HEK293 (cell line): ENCODE measurements around the gene CLIC3.

Experiments
- CTCF ChIA-PET: fragments of 350-600 bp; formaldehyde crosslinking; extraction: SDS; loops from one replicate; lab custom pipeline; 2021; ENCODE audit warnings: antibody characterized with exemption; lab: Yijun Ruan, JAX
- POLR2A ChIA-PET: fragments of 300-600 bp; formaldehyde crosslinking; extraction: SDS; loops from one replicate; lab custom pipeline; 2020; ENCODE audit warnings: antibody characterized with exemption, inconsistent platforms; lab: Yijun Ruan, JAX
- H3K27ac ChIP-seq: fragments of 200-500 bp; sonication (Bioruptor generic); 2 replicates; pipeline ENCODE4 v1.5.1; 2014; ENCODE audit warnings: low read depth, low read length, control low read depth, inconsistent platforms; ENCODE audit errors: extremely low read depth
- H3K36me3 ChIP-seq, 2 experiments: fragments of 200-500 bp in 1 of 2; sonication (Bioruptor generic) in 1 of 2; 1 replicate in 1 of 2; 2 replicates in 1 of 2; pipeline ENCODE4 v1.5.1; 2014 to 2017; ENCODE audit warnings: inconsistent platforms in 2 of 2, low read length in 2 of 2; ENCODE audit not compliant: control insufficient read depth in 2 of 2, insufficient read depth in 1 of 2
- H3K4me1 ChIP-seq: fragments of 200-500 bp; sonication (Bioruptor generic); 2 replicates; pipeline ENCODE4 v1.5.1; 2014; ENCODE audit warnings: mild to moderate bottlenecking, low read length, inconsistent platforms; ENCODE audit not compliant: control insufficient read depth, insufficient read depth
- H3K4me3 ChIP-seq: 2 replicates; pipeline ENCODE4 v1.5.1; 2011; ENCODE audit warnings: low read depth, mild to moderate bottlenecking, control low read depth, low read length, moderate library complexity
- H3K9me3 ChIP-seq: fragments of 200-500 bp; sonication (Bioruptor generic); 2 replicates; pipeline ENCODE4 v1.5.1; 2014; ENCODE audit warnings: low read depth, low read length, inconsistent platforms; ENCODE audit not compliant: control insufficient read depth, insufficient read depth
- GLIS1 ChIP-seq: fragments of 450-650 bp; formaldehyde crosslinking; IDR thresholded peaks from 2 replicates; pipeline ENCODE4 v1.5.1; 2016; ENCODE audit warnings: missing biosample characterization, missing genetic modification characterization
- KLF16 ChIP-seq: fragments of 450-650 bp; formaldehyde crosslinking; IDR thresholded peaks from 2 replicates; pipeline ENCODE4 v1.5.1; 2017; ENCODE audit warnings: missing biosample characterization, missing genetic modification characterization
- KLF8 ChIP-seq: fragments of 450-650 bp; formaldehyde crosslinking; IDR thresholded peaks from 2 replicates; pipeline ENCODE4 v1.5.1; 2016; ENCODE audit warnings: missing biosample characterization, missing genetic modification characterization
- PATZ1 ChIP-seq: fragments of 450-650 bp; formaldehyde crosslinking; IDR thresholded peaks from 2 replicates; pipeline ENCODE4 v1.5.1; 2016; ENCODE audit warnings: missing biosample characterization, missing genetic modification characterization
- PRDM1 ChIP-seq: fragments of 450-650 bp; formaldehyde crosslinking; IDR thresholded peaks from 2 replicates; pipeline ENCODE4; 2016; ENCODE audit warnings: missing biosample characterization, missing genetic modification characterization
- PRDM6 ChIP-seq: fragments of 450-650 bp; formaldehyde crosslinking; IDR thresholded peaks from 2 replicates; pipeline ENCODE4 v1.5.1; 2017; ENCODE audit warnings: missing biosample characterization, missing genetic modification characterization
- REPIN1 ChIP-seq: fragments of 450-650 bp; formaldehyde crosslinking; IDR thresholded peaks from 2 replicates; pipeline ENCODE4 v1.5.1; 2017; ENCODE audit warnings: missing biosample characterization, missing genetic modification characterization, low read depth
- SP3 ChIP-seq: fragments of 450-650 bp; formaldehyde crosslinking; IDR thresholded peaks from 2 replicates; pipeline ENCODE4 v1.5.1; 2016; ENCODE audit warnings: missing biosample characterization, missing genetic modification characterization
- ZBTB10 ChIP-seq: fragments of 450-650 bp; formaldehyde crosslinking; IDR thresholded peaks from 2 replicates; pipeline ENCODE4 v1.5.1; 2016; ENCODE audit warnings: missing biosample characterization, missing genetic modification characterization
- ZBTB21 ChIP-seq: fragments of 450-650 bp; formaldehyde crosslinking; IDR thresholded peaks from 2 replicates; pipeline ENCODE4 v1.5.1; 2017; ENCODE audit warnings: missing biosample characterization, missing genetic modification characterization
- ZBTB48 ChIP-seq: fragments of 450-650 bp; formaldehyde crosslinking; IDR thresholded peaks from 2 replicates; pipeline ENCODE4 v1.5.1; 2016; ENCODE audit warnings: missing biosample characterization, missing genetic modification characterization
- ZBTB8A ChIP-seq: fragments of 450-650 bp; formaldehyde crosslinking; IDR thresholded peaks from 2 replicates; pipeline ENCODE4 v1.5.1; 2016; ENCODE audit warnings: missing biosample characterization, missing genetic modification characterization
- ZFHX2 ChIP-seq: fragments of 450-650 bp; formaldehyde crosslinking; conservative IDR thresholded peaks from 2 replicates; pipeline ENCODE4 v1.5.1; 2016; ENCODE audit warnings: missing biosample characterization, missing genetic modification characterization
- ZNF10 ChIP-seq: fragments of 450-650 bp; formaldehyde crosslinking; IDR thresholded peaks from 2 replicates; pipeline ENCODE4 v1.5.1; 2017; ENCODE audit warnings: missing biosample characterization, missing genetic modification characterization
- ZNF184 ChIP-seq: fragments of 450-650 bp; IDR thresholded peaks from 2 replicates; pipeline ENCODE4 v1.5.1; 2018; ENCODE audit warnings: missing biosample characterization, mild to moderate bottlenecking, missing genetic modification characterization
- ZNF202 ChIP-seq: fragments of 450-650 bp; formaldehyde crosslinking; IDR thresholded peaks from 2 replicates; pipeline ENCODE4 v1.5.1; 2016; ENCODE audit warnings: missing biosample characterization, missing genetic modification characterization, borderline replicate concordance
- ZNF211 ChIP-seq: fragments of 450-650 bp; formaldehyde crosslinking; IDR thresholded peaks from 2 replicates; pipeline ENCODE4 v1.5.1; 2016; ENCODE audit warnings: low read depth, missing biosample characterization, missing genetic modification characterization
- ZNF248 ChIP-seq: fragments of 450-650 bp; formaldehyde crosslinking; IDR thresholded peaks from 2 replicates; pipeline ENCODE4 v1.5.1; 2017; ENCODE audit warnings: missing biosample characterization, missing genetic modification characterization
- ZNF366 ChIP-seq: fragments of 450-650 bp; formaldehyde crosslinking; conservative IDR thresholded peaks from 2 replicates; pipeline ENCODE4 v1.5.1; 2016; ENCODE audit warnings: missing biosample characterization, missing genetic modification characterization
- ZNF416 ChIP-seq: fragments of 450-650 bp; formaldehyde crosslinking; IDR thresholded peaks from 2 replicates; pipeline ENCODE4 v1.5.1; 2016; ENCODE audit warnings: missing biosample characterization, missing genetic modification characterization
- ZNF449 ChIP-seq: fragments of 450-650 bp; formaldehyde crosslinking; IDR thresholded peaks from 2 replicates; pipeline ENCODE4 v1.5.1; 2017; ENCODE audit warnings: missing biosample characterization, mild to moderate bottlenecking, missing genetic modification characterization, moderate library complexity
- ZNF600 ChIP-seq: fragments of 450-650 bp; formaldehyde crosslinking; IDR thresholded peaks from 2 replicates; pipeline ENCODE4 v1.5.1; 2016; ENCODE audit warnings: missing biosample characterization, missing genetic modification characterization
- ZNF776 ChIP-seq: fragments of 450-650 bp; formaldehyde crosslinking; IDR thresholded peaks from 2 replicates; pipeline ENCODE4 v1.5.0; 2017; ENCODE audit warnings: missing biosample characterization, missing genetic modification characterization, borderline replicate concordance
- ZSCAN16 ChIP-seq: fragments of 450-650 bp; formaldehyde crosslinking; IDR thresholded peaks from 2 replicates; pipeline ENCODE4 v1.5.1; 2016; ENCODE audit warnings: missing biosample characterization, missing genetic modification characterization

Gene CLIC3

GRCh38 chr9:136969150-136969549 is 27.2 kb downstream of the CLIC3 start (continued):
- TF ChIP-seq ZNF10 (tag by site-specific recombination) (no peak), ZNF202 (tag by site-specific recombination) (no peak), ZBTB10 (no peak), ZNF416 (no peak), ZNF184 (no peak), ZFHX2 (peak; percentile 39), KLF16 (no peak), PATZ1 (tag by site-specific recombination) (no peak)

- Histone ChIP-seq H3K27ac (no peak overlapping the region), H3K9me3 (no peaks in the 10 kb centered on the region)
- CTCF ChIA-PET: interaction anchor here (1.5 kb wide), 1 partner anchor 67 kb away, joined by 3 read pairs; no protein-coding TSS in a partner anchor
- TF ChIP-seq REPIN1 (tag by site-specific recombination): no peak
- TF ChIP-seq ZNF211 (tag by site-specific recombination): no peak
- no peak for TF ChIP-seq ZSCAN16 (tag by site-specific recombination)
- TF ChIP-seq PRDM1: no peak
- 0 out of 2 replicates have a peak, but pooled peaks have one; percentile 11 for TF ChIP-seq ZBTB8A (tag by site-specific recombination)
- TF ChIP-seq GLIS1 (tag by site-specific recombination): peak; percentile 52
- TF ChIP-seq, all 188 proteins: peak for 2
- POLR2A ChIA-PET: interaction anchor here (1.0 kb wide), 1 partner anchor 20 kb away, joined by 3 read pairs; no protein-coding TSS in a partner anchor
- Histone ChIP-seq H3K36me3 (no peaks in the 10 kb centered on the region), H3K4me3 (no peak overlapping the region), H3K4me1 (no peaks in the 10 kb centered on the region)
Measured at GRCh38 chr9:136968333-136969127, 27.8 kb downstream of the CLIC3 start.

GRCh38 chr9:136965771-136966484 is 30.4 kb downstream of the CLIC3 start:
- POLR2A ChIA-PET: interaction anchor here (0.7 to 1.0 kb wide), 2 partner anchors 15 to 105 kb away, joined by 3 to 8 read pairs; no protein-coding TSS in a partner anchor
- CTCF ChIA-PET: interaction anchor here (0.7 to 1.7 kb wide), 3 partner anchors 9 to 75 kb away, joined by 3 to 11 read pairs (median 5); no protein-coding TSS in a partner anchor
- no peak for TF ChIP-seq SP3 (tag by site-specific recombination)
- peak; percentile 93 for TF ChIP-seq ZBTB48 (tag by site-specific recombination)
- peak; percentile 65; the same call in 1 of the 2 replicates for TF ChIP-seq PRDM1
- TF ChIP-seq ZNF248 (tag by site-specific recombination): no peak
- TF ChIP-seq PRDM6: no peak
- TF ChIP-seq ZBTB8A (tag by site-specific recombination): peak; percentile 83
- TF ChIP-seq ZBTB21: 0 out of 2 replicates have a peak, but pooled peaks have one; percentile 41
- no peak for TF ChIP-seq KLF8 (tag by site-specific recombination)
- no peak for TF ChIP-seq ZNF776
- 0 out of 2 replicates have a peak, but pooled peaks have one; percentile 13 for TF ChIP-seq ZNF366
- no peak for TF ChIP-seq ZNF600 (tag by site-specific recombination)
- 0 out of 2 replicates have a peak, but pooled peaks have one; percentile 25 for TF ChIP-seq ZNF449 (tag by site-specific recombination)

More at GRCh38 chr9:136965771-136966484, 30.4 kb downstream of the CLIC3 start:
- H3K36me3 ChIP-seq: no peaks in the 10 kb centered on the region
- H3K4me3 ChIP-seq: no peak overlapping the region
- no peaks in the 10 kb centered on the region for H3K4me1 ChIP-seq
- no peaks in the 10 kb centered on the region for H3K9me3 ChIP-seq
- no peak overlapping the region for H3K27ac ChIP-seq
